GM12892 (cell line): ENCODE measurements around the gene AUNIP.
A peak's percentile ranks its signal among the peaks of the same experiment; 100 is the strongest.

ENCODE experiments used
- DNase-seq: peaks from one replicate; pipeline ENCODE4 v3.0.0; 2011; ENCODE audit not compliant: insufficient read length
- FAIRE-seq: peaks from 2 replicates; lab custom pipeline; 2011; peaks lifted over from hg19 to GRCh38; lab: Jason Lieb, UNC
- POLR2A ChIP-seq: IDR thresholded peaks from 2 replicates; pipeline ENCODE4 v1.6.1; 2011; ENCODE audit warnings: low read depth, low read length, control low read depth
- POLR2AphosphoS5 ChIP-seq: IDR thresholded peaks from 2 replicates; pipeline ENCODE4 v1.6.1; 2011; ENCODE audit warnings: low read depth, low read length, control low read depth
- TAF1 ChIP-seq: IDR thresholded peaks from 2 replicates; pipeline ENCODE4 v1.6.1; 2011; ENCODE audit warnings: low read depth, mild to moderate bottlenecking, control low read depth, low read length, borderline replicate concordance

The AUNIP gene

DNA sequence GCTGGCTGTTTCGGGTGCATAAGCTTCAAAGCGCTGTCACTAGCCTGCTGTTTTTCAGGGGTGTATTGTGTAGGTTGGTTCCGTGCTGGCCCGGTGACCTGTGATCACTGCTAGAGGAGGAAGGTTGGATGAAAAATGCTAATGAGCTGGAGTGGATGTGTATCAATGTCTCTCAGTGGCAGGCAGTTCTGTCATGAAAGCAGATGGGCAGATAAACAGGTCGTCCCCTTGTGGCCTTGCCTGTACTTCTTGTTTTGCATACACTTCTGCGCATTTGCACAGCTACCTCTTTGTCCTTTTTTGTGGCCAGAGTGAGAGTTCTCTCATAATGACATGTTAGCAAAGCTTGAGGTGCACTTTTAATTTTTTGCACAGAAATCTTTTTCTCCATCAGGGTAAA is 56.3 kb downstream of the AUNIP start:
- FAIRE-seq, result peak; percentile 87
- TF ChIP-seq POLR2A, result no peak

DNA sequence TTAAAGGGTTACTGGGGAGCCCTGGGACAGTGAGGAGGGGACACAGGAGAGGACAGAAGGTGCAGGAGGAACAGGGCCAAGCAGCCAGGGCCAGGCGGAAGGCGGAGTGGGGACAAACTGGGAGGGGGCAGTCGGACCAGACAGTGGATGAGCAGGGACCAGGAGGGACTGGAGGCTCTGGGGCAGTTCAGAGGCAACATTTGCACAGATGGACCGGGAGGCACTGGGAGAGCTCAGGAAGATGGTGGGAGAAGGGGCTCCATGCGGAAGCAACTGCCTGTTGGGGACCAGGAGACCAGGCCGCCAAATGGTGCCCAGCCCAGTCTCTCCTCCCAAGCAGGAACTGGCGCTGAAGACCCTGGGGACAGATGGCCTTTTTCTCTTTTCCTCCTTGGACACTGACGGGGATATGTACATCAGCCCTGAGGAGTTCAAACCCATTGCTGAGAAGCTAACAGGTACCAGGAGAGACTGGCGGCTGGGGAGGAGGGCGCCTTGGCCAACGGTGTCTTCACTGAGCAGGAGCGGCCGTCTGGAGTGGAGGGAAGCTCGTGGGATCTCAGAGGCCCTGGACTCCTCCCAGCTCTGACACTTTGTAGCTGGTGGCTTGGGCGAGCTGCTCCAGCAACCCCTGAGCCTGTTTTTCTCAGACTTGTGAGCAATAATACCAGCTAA is 58.4 kb downstream of the AUNIP start:
- FAIRE-seq (no peak), DNase-seq (no peak)
- no peak for TF ChIP-seq POLR2A
- no peak for TF ChIP-seq TAF1
- TF ChIP-seq POLR2AphosphoS5, result no peak

More for the DNA sequence above, 56.3 kb downstream of the AUNIP start:
- DNase-seq, result no peak

DNA sequence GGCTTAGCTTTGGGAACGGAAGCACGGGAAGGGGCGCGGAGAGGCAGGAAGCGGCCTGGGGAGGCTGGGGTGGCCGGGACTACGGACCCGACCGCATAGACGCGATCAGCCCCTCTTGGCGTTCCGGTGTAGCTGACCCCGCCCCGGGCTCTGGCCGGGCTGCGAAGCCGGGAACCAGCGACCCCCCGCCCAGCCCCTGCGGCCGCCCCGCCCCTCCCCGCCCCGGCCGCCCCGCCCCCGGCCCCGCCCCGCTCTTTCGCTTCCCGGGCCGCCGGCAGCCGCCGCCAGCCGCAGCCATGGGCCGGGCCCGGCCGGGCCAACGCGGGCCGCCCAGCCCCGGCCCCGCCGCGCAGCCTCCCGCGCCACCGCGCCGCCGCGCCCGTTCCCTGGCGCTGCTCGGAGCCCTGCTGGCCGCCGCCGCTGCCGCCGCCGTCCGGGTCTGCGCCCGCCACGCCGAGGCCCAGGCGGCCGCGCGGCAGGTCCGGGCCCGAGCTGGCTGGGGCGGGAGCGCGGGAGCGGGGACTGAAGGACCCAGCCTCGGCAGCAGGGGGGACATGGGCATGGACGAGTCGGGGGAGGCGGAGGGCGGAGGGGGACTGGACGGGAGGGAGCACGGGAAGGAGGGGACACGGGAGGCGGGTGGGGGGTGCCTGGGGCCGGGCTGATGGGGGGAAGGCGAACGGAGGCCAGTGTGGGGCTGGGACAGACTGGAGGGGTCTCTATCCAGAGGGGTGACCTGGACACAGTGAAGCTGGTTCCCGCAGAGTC is 59.1 kb downstream of the AUNIP start, which contains the start of gene SELENON:
TSS of gene SELENON (plus strand) at position 259 of the 768 bp plus-strand sequence. CDS start at position 297, 38 bp downstream.
- no peak for FAIRE-seq
- no peak for TF ChIP-seq POLR2A
- no peak for TF ChIP-seq TAF1
- TF ChIP-seq POLR2AphosphoS5, result no peak
- peak; percentile 49 for DNase-seq

DNA sequence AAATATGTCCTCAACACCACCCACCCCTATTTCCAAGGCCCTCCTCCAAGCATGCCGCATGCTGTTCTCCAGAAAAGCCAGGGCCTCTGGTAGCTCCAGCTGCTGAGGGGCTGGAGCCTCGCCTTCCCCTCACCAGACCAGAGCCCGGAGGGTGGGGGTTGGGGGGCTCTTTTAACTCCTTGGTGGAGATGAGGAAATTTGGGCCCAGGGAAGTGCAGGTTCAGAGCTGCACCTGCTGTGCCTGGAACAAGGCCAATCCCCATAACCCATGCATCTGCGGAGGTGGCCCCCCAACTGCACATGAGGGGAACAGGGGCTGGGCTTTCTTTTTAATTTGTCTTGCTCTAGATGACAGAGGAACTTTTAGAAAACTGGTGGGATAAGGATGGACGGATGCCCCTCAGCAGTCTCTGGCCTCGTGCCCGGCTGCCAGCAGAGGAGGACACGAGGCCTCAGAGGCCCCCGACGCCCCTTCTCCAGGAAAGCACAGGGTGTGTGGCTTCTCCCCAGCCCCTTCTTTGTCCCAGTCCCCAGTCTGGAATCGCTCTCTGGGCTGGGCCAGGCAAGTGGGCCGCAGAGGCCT is 59.8 kb downstream of the AUNIP start:
- TF ChIP-seq TAF1 (no peak), POLR2A (no peak), POLR2AphosphoS5 (no peak)
- DNase-seq (no peak), FAIRE-seq (no peak)

- no peak for FAIRE-seq
- TF ChIP-seq POLR2A (no peak), POLR2AphosphoS5 (no peak), TAF1 (no peak)
- DNase-seq, result no peak
Observed at GRCh38 chr1:25798666-25799351, 60.4 kb downstream of the AUNIP start.

GRCh38 chr1:25797939-25798338 is 61.3 kb downstream of the AUNIP start:
- DNase-seq, result no peak
- no peak for FAIRE-seq

GRCh38 chr1:25796811-25797458 is 62.3 kb downstream of the AUNIP start:
- TF ChIP-seq TAF1, result no peak
- TF ChIP-seq POLR2AphosphoS5, result no peak
- TF ChIP-seq POLR2A, result no peak
- FAIRE-seq (peak; percentile 84), DNase-seq (no peak)

More at GRCh38 chr1:25797939-25798338, 61.3 kb downstream of the AUNIP start:
- no peak for TF ChIP-seq POLR2A
- no peak for TF ChIP-seq POLR2AphosphoS5
- TF ChIP-seq TAF1, result no peak

GRCh38 chr1:25795946-25796810 is 63.1 kb downstream of the AUNIP start:
- no peak for DNase-seq
- no peak for FAIRE-seq
- TF ChIP-seq POLR2AphosphoS5, result no peak
- no peak for TF ChIP-seq TAF1
- no peak for TF ChIP-seq POLR2A

DNA sequence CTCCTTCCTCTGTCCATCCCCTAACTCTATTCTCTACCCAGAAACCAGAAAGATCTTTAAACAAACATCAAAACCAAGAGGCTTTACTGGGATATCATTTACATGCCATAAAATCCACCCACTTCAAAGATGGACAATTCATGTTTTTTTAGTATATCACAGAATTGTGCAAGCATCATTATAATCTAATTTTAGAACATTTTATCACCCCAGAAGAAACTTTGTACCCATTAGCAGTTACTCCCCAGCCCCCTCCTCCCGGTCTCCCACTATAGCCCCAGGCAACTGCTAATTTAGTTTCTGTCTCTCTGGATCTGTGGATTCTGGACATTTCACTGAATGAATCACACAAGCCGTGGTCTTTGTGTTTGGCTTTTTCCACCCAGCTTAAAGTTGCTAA is 64.0 kb downstream of the AUNIP start:
- no peak for DNase-seq
- no peak for FAIRE-seq
- TF ChIP-seq TAF1 (no peak), POLR2A (no peak), POLR2AphosphoS5 (no peak)

GRCh38 chr1:25794325-25794724 is 64.9 kb downstream of the AUNIP start:
- TF ChIP-seq POLR2A (no peak), POLR2AphosphoS5 (no peak), TAF1 (no peak)
- DNase-seq (no peak), FAIRE-seq (no peak)
